ENCODE measurements around the gene PCDHB11. TPM values are rescaled to one million over a fixed set of nuclear protein-coding genes. Genes with fewer than 3 reads are reported as not detected.
"Not testable (repeated sequence)": the region's sequence is repeated elsewhere in the genome, so short reads cannot be mapped to it uniquely, and the experiment has no call there.

PCDHB11 gene
- total and polyA plus RNA-seq, 10 donors, result 0.07 to 3.4 (median 0.93) TPM

GRCh38 chr5:141236516-141237313 is 37.3 kb downstream of the PCDHB11 start:
- Histone ChIP-seq H3K4me3 (peak overlapping the region in 1 of 8 donors; percentile 9), H3K27me3 (replicated peaks in 1 of 7) (peaks cover 0 to 73% (median 6%) of the 10 kb centered on the region in 7 donors), H3K36me3 (peaks cover 0 to 4% (median 0%) of the 10 kb centered on the region in 6 donors), H3K9me3 (peaks cover 8 to 100% (median 99%) of the 10 kb centered on the region in 8 donors), H3K27ac (no peak overlapping the region), H3K4me1 (no peaks in the 10 kb centered on the region)
- 19 to 34% (median 29%) methylated on average over 25 to 32 of the region's 32 CpGs for WGBS, 5 donors
- TF ChIP-seq POLR2AphosphoS5 (IDR thresholded peaks at IDR 0.05), result no peak
- intact Hi-C loops (cut with DNase I; ENCODE audit: low total_unique reads), result no loop called here
- DNase-seq, result no peak

DNA sequence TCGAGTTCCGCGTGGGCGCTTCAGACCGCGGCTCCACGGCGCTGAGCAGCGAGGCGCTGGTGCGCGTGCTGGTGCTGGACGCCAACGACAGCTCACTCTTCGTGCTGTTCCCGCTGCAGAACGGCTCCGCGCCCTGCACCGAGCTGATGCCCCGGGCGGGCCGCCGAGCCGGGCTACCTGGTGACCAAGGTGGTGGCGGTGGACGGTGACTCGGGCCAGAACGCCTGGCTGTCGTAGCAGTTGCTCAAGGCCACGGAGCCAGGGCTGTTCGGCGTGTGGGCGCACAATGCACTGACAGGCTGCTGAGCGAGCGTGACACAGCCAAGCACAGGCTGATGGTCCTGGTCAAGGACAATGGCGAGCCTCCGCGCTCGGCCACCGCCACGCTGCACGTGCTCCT is 42.1 kb downstream of the PCDHB11 start:
- no peak for DNase-seq
- intact Hi-C loops (cut with DNase I; ENCODE audit: low total_unique reads), result no loop called here

GRCh38 chr5:141245250-141245717 is 45.9 kb downstream of the PCDHB11 start, which contains the start of gene PCDHB15:
TSS of gene PCDHB15 (plus strand) at chr5:141245395. CDS start at chr5:141245579, 184 bp downstream.
- DNase-seq, result no peak
- Histone ChIP-seq H3K4me1 (no peaks in the 10 kb centered on the region), H3K4me3 (peak within 1 kb of the TSS in 4 of 8 donors; percentile 1 to 50 (median 16)), H3K27me3 (replicated peaks in 1 of 7) (peaks cover 0 to 47% (median 0%) of the 10 kb centered on the region in 7 donors), H3K27ac (no peak within 1 kb of the TSS), H3K9me3 (peaks cover 5 to 100% (median 100%) of the 10 kb centered on the region in 8 donors), H3K36me3 (peaks cover 0 to 3% (median 0%) of the 10 kb centered on the region in 6 donors)
- TF ChIP-seq POLR2AphosphoS5 (IDR thresholded peaks at IDR 0.05) (no peak), POLR2A (IDR thresholded peaks at IDR 0.05) (no peak)
- TF ChIP-seq, protein P1, sequence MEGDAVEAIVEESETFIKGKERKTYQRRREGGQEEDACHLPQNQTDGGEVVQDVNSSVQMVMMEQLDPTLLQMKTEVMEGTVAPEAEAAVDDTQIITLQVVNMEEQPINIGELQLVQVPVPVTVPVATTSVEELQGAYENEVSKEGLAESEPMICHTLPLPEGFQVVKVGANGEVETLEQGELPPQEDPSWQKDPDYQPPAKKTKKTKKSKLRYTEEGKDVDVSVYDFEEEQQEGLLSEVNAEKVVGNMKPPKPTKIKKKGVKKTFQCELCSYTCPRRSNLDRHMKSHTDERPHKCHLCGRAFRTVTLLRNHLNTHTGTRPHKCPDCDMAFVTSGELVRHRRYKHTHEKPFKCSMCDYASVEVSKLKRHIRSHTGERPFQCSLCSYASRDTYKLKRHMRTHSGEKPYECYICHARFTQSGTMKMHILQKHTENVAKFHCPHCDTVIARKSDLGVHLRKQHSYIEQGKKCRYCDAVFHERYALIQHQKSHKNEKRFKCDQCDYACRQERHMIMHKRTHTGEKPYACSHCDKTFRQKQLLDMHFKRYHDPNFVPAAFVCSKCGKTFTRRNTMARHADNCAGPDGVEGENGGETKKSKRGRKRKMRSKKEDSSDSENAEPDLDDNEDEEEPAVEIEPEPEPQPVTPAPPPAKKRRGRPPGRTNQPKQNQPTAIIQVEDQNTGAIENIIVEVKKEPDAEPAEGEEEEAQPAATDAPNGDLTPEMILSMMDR (IDR thresholded peaks at IDR 0.05 in 8 of 11, conservative IDR thresholded peaks at IDR 0.05 in 3 of 11), result peak in 1 of 11 experiments; percentile 24
- WGBS, 5 donors, result 10 to 19% (median 14%) methylated on average over 16 of the region's 16 CpGs
- intact Hi-C loops (cut with DNase I; ENCODE audit: low total_unique reads), result no loop called here

More for the DNA sequence above, 42.1 kb downstream of the PCDHB11 start:
- Histone ChIP-seq H3K27ac (no peak overlapping the region), H3K36me3 (peaks cover 0 to 2% (median 0%) of the 10 kb centered on the region in 6 donors), H3K4me1 (no peaks in the 10 kb centered on the region), H3K9me3 (peaks cover 8 to 100% (median 99%) of the 10 kb centered on the region in 8 donors), H3K27me3 (replicated peaks in 1 of 7) (peaks cover 0 to 78% (median 0%) of the 10 kb centered on the region in 7 donors), H3K4me3 (no peak overlapping the region)
- 23 to 56% (median 32%) methylated on average over 6 to 43 of the region's 43 CpGs for WGBS, 5 donors
- TF ChIP-seq POLR2AphosphoS5 (IDR thresholded peaks at IDR 0.05), result no peak
- TF ChIP-seq POLR2A (IDR thresholded peaks at IDR 0.05), result no peak
- TF ChIP-seq, protein P1 (IDR thresholded peaks at IDR 0.05 in 8 of 11, conservative IDR thresholded peaks at IDR 0.05 in 3 of 11), result no peak

DNA sequence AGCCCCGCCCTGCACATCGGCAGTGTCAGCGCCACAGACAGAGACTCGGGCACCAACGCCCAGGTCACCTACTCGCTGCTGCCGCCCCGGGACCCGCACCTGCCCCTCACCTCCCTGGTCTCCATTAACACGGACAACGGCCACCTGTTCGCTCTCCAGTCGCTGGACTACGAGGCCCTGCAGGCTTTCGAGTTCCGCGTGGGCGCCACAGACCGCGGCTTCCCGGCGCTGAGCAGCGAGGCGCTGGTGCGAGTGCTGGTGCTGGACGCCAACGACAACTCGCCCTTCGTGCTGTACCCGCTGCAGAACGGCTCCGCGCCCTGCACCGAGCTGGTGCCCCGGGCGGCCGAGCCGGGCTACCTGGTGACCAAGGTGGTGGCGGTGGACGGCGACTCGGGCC is 47.5 kb downstream of the PCDHB11 start:
- H3K36me3 ChIP-seq; H3K4me3 ChIP-seq; H3K27ac ChIP-seq; DNase-seq; intact Hi-C loops (cut with DNase I; ENCODE audit: low total_unique reads); H3K4me1 ChIP-seq: not testable (repeated sequence)
- 45 to 61% (median 53%) methylated on average over 20 to 35 of the region's 42 CpGs for WGBS, 5 donors
- Histone ChIP-seq H3K27me3 (replicated peaks in 1 of 7) (peaks cover 0 to 30% (median 0%) of the 10 kb centered on the region in 7 donors), H3K9me3 (peaks cover 10 to 100% (median 100%) of the 10 kb centered on the region in 8 donors)

DNA sequence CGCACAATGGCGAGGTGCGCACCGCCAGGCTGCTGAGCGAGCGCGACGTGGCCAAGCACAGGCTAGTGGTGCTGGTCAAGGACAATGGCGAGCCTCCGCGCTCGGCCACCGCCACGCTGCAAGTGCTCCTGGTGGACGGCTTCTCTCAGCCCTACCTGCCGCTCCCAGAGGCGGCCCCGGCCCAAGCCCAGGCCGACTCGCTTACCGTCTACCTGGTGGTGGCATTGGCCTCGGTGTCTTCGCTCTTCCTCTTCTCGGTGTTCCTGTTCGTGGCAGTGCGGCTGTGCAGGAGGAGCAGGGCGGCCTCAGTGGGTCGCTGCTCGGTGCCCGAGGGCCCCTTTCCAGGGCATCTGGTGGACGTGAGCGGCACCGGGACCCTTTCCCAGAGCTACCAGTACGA is 48.0 kb downstream of the PCDHB11 start:
- 49 to 64% (median 60%) methylated on average over 17 to 34 of the region's 34 CpGs for WGBS, 5 donors
- H3K4me1 ChIP-seq; DNase-seq; H3K4me3 ChIP-seq; H3K27ac ChIP-seq; H3K36me3 ChIP-seq; intact Hi-C loops (cut with DNase I; ENCODE audit: low total_unique reads): not testable (repeated sequence)
- peaks cover 0 to 28% (median 0%) of the 10 kb centered on the region in 7 donors for H3K27me3 ChIP-seq (replicated peaks in 1 of 7)
- peaks cover 14 to 100% (median 100%) of the 10 kb centered on the region in 8 donors for H3K9me3 ChIP-seq

Data from spleen (tissue), 11 donors.